Stomach (tissue), 9 donors: ENCODE results near the gene EVL. TPM values are rescaled to one million over a fixed set of nuclear protein-coding genes. Genes with fewer than 3 reads are reported as not detected.
"Not testable (repeated sequence)": the region's sequence is repeated elsewhere in the genome, so short reads cannot be mapped to it uniquely, and the experiment has no call there.

Experiments
- DNase-seq, 2 donors: peaks; one replicate each; pipeline versions ENCODE4 v3.0.0 to v3.0.0-alpha.2; 2013 to 2019
- H3K27ac ChIP-seq, 5 donors: fragments of 200-600 bp in 4 of 5; sonication (generic) in 4 of 5; one replicate each; pipeline ENCODE4 v1.5.1; 2013 to 2019; ENCODE audit warnings: mild to moderate bottlenecking in 1 of 5, moderate library complexity in 1 of 5
- H3K27me3 ChIP-seq, 3 donors: fragments of 200-600 bp; sonication (generic); one replicate each; pipeline ENCODE4 v1.5.1; 2017 to 2019; ENCODE audit warnings: mixed run types in 1 of 3
- H3K36me3 ChIP-seq, 4 donors: fragments of 200-600 bp; sonication (generic); 1 replicate in 3 of 4; 2 replicates in 1 of 4; pipeline ENCODE4 v1.5.1; 2016 to 2019
- H3K4me1 ChIP-seq, 4 donors: fragments of 200-600 bp; sonication (generic); one replicate each; pipeline ENCODE4 v1.5.1; 2016 to 2019
- H3K4me3 ChIP-seq, 4 donors: fragments of 200-600 bp; sonication (generic) in 3 of 4; one replicate each; pipeline ENCODE4 v1.5.1; 2016 to 2019; ENCODE audit warnings: mild to moderate bottlenecking in 1 of 4
- H3K9me3 ChIP-seq, 4 donors: fragments of 200-600 bp; sonication (generic); one replicate each; pipeline ENCODE4 v1.5.1; 2016 to 2019
- EP300 ChIP-seq: sonication (generic); formaldehyde crosslinking; IDR thresholded peaks from one replicate; pipeline ENCODE4 v1.6.1; 2017; ENCODE audit warnings: antibody characterized with exemption
- POLR2A ChIP-seq, 4 donors: fragments of 450-650 bp; IDR thresholded peaks; one replicate each; pipeline ENCODE4 v1.6.1; 2016; ENCODE audit warnings: antibody characterized with exemption in 4 of 4, control low read depth in 2 of 4, mild to moderate bottlenecking in 1 of 4, moderate library complexity in 1 of 4
- POLR2AphosphoS5 ChIP-seq, 3 donors: sonication (generic); formaldehyde crosslinking; IDR thresholded peaks; one replicate each; pipeline ENCODE4 v1.6.1; 2016; ENCODE audit warnings: antibody characterized with exemption in 3 of 3
- WGBS, 5 donors: extraction: QIAGEN DNeasy Blood & Tissue Kit in 3 of 5; methylation state at CpG; one replicate each; pipeline versions ENCODE4 v1.1.5 to v1.1.7; 2013 to 2018; 5-methylcytosine and 5-hydroxymethylcytosine counted together
- intact Hi-C: fragments of 100-400 bp; cut with DNase I; formaldehyde crosslinking; loops from one replicate; pipeline ENCODE4 v1.15.1; 2023; ENCODE audit warnings: low total_unique reads
- polyA plus RNA-seq, 3 donors: library from polyadenylated mRNA; stranded (reverse); fragments of 200-250 nt; gene quantifications; one replicate each; pipeline ENCODE4 v1.2.3, GENCODE V29; 2013
- total RNA-seq, 5 donors: library from RNA; depleted of rRNA; stranded (reverse); fragments of >200 nt; gene quantifications; one replicate each; pipeline versions ENCODE4 v1.1.0 to v1.2.3, GENCODE V29; 2014 to 2016
- TF ChIP-seq, protein P1 (sequence below), 7 experiments: fragments of 450-650 bp in 4 of 7; fragments of 200-600 bp in 3 of 7; sonication (generic) in 3 of 7; IDR thresholded peaks; one replicate each; pipeline ENCODE4 v1.5.1; 2016 to 2019; ENCODE audit warnings: antibody characterized with exemption in 7 of 7, control low read depth in 2 of 7, mild to moderate bottlenecking in 1 of 7
- donor health status: healthy with polysubstance abuse.
- donor health status: Bipolar disorder and iron deficiency.
- donor health status: healthy.

The EVL gene
- total and polyA plus RNA-seq, 8 donors: 23.3 to 111 (median 39.7) TPM

DNA sequence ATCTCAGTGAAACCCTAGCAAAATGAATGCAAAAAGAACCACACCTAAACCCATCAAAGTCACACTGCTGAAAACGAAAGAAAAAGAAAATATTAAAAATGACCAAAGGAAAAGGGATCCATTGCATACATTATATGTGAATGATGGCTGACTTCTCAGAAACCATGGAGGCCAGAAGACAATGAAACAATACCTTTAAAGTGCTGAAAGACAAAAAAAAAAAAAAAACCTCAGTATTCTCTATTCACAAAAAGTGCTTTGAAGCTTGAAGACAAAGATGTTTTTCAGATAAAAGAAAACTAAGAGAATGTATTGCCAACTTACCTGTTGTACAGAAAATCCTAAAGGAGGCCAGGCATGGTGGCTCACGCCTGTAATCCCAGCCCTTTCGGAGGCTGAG lies 4.5 kb upstream of the EVL start:
- Histone ChIP-seq H3K27me3 (no peaks in the 10 kb centered on the region), H3K27ac (no peak overlapping the region), H3K36me3 (no peaks in the 10 kb centered on the region), H3K4me3 (no peak overlapping the region), H3K4me1 (peaks cover 8 to 49% (median 26%) of the 10 kb centered on the region in 4 donors), H3K9me3 (no peaks in the 10 kb centered on the region)
- no peak for TF ChIP-seq POLR2AphosphoS5 (IDR thresholded peaks at IDR 0.05)
- TF ChIP-seq, protein P1, sequence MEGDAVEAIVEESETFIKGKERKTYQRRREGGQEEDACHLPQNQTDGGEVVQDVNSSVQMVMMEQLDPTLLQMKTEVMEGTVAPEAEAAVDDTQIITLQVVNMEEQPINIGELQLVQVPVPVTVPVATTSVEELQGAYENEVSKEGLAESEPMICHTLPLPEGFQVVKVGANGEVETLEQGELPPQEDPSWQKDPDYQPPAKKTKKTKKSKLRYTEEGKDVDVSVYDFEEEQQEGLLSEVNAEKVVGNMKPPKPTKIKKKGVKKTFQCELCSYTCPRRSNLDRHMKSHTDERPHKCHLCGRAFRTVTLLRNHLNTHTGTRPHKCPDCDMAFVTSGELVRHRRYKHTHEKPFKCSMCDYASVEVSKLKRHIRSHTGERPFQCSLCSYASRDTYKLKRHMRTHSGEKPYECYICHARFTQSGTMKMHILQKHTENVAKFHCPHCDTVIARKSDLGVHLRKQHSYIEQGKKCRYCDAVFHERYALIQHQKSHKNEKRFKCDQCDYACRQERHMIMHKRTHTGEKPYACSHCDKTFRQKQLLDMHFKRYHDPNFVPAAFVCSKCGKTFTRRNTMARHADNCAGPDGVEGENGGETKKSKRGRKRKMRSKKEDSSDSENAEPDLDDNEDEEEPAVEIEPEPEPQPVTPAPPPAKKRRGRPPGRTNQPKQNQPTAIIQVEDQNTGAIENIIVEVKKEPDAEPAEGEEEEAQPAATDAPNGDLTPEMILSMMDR (IDR thresholded peaks at IDR 0.05): no peak
- no peak for TF ChIP-seq EP300
- no peak for TF ChIP-seq POLR2A (IDR thresholded peaks at IDR 0.05)
- 86 to 96% (median 92%) methylated on average over 3 of the region's 3 CpGs for whole genome bisulfite sequencing, 5 donors
- intact Hi-C loops: no loop called here
- no peak for DNase-seq

DNA sequence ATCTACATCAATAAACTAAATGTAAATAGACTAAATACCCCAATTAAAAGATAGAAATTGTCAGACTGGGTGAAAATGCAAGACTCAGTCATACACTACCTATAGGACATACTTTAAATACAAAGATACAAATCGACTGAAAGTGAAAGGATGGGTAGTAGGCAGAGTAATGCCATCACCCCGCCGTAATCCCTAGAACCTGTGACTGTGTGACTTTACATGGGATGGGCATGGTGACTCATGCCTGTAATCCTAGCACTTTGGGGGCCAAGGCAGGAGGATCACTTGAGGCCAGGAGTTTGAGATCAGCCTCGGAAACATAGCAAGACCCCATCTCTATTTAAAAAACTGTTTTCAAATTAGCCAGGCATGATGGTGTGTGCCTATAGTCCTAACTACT lies 2.6 kb upstream of the EVL start:
- Histone ChIP-seq H3K27ac (peak overlapping the region in 4 of 5 donors; percentile 36 to 83 (median 48)), H3K4me3 (no peak overlapping the region), H3K36me3 (no peaks in the 10 kb centered on the region), H3K9me3 (no peaks in the 10 kb centered on the region), H3K4me1 (peaks cover 8 to 50% (median 22%) of the 10 kb centered on the region in 4 donors), H3K27me3 (no peaks in the 10 kb centered on the region)
- TF ChIP-seq EP300 (no peak), POLR2A (IDR thresholded peaks at IDR 0.05) (no peak), POLR2AphosphoS5 (IDR thresholded peaks at IDR 0.05) (no peak)
- TF ChIP-seq, protein P1 (IDR thresholded peaks at IDR 0.05): no peak
- intact Hi-C loops: no loop called here
- 73 to 90% (median 84%) methylated on average over 4 of the region's 4 CpGs for WGBS, 5 donors
- DNase-seq: no peak

- H3K36me3 ChIP-seq: no peaks in the 10 kb centered on the region
- H3K27ac ChIP-seq: peak overlapping the region; percentile 24 to 84 (median 58)
- no peaks in the 10 kb centered on the region for H3K27me3 ChIP-seq
- intact Hi-C loops: no loop called here
- no peak for DNase-seq
- no peaks in the 10 kb centered on the region for H3K9me3 ChIP-seq
- TF ChIP-seq POLR2AphosphoS5 (IDR thresholded peaks at IDR 0.05) (peak in 1 of 3 donors; percentile 13), EP300 (no peak)
- H3K4me1 ChIP-seq: peaks cover 14 to 57% (median 25%) of the 10 kb centered on the region in 4 donors
- no peak overlapping the region for H3K4me3 ChIP-seq
- WGBS, 5 donors: 44 to 71% (median 65%) methylated on average over 6 of the region's 6 CpGs
Observed at GRCh38 chr14:100063314-100063941, 1.8 kb upstream of the EVL start.

- peak overlapping the region; percentile 13 to 84 (median 74) for H3K27ac ChIP-seq
- H3K4me3 ChIP-seq, H3K9me3 ChIP-seq, H3K36me3 ChIP-seq, DNase-seq, intact Hi-C loops, H3K27me3 ChIP-seq: not testable (repeated sequence)
- 72 to 84% (median 76%) methylated on average over 12 of the region's 12 CpGs for WGBS, 5 donors
- peaks cover 15 to 55% (median 21%) of the 10 kb centered on the region in 4 donors for H3K4me1 ChIP-seq
Observed at GRCh38 chr14:100064335-100065092, 708 bp upstream of the EVL start.

DNA sequence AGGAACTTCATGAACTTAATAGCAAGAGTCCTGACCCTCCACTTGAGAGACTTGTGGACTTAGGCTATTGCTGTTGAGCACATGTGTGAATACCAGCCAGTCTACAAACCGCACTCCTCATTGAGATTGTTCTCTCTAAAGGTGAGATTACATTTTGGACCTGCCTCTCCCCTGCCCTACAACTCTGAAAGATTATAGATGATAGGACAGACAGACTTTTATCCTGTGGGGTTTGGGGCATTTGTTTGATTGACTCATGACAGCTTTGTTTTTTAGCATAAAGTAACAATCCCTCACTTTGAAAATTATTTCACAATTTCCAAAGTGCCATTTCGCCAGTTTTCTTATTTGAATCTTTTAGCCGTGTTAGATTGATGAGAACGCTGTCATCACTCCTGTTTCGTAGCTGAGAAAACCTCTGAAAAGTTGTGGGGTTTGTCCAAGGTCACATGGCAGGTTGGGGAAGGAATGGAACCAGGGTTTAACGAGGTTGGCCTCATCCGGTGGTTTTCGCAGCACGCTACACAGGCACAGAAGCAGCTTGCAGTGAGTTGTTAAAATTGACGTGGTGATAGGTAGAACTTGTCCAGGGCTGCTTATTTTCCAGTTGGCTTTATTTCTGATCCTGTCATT lies 836 bp downstream of the EVL start:
- WGBS, 5 donors: 71 to 84% (median 83%) methylated on average over 10 of the region's 10 CpGs
- Histone ChIP-seq H3K36me3 (no peaks in the 10 kb centered on the region), H3K27me3 (no peaks in the 10 kb centered on the region), H3K9me3 (no peaks in the 10 kb centered on the region), H3K27ac (peak overlapping the region; percentile 23 to 84 (median 74)), H3K4me1 (peaks cover 15 to 55% (median 26%) of the 10 kb centered on the region in 4 donors), H3K4me3 (peak overlapping the region; percentile 10 to 31 (median 20))
- TF ChIP-seq POLR2A (IDR thresholded peaks at IDR 0.05): no peak
- TF ChIP-seq POLR2AphosphoS5 (IDR thresholded peaks at IDR 0.05): peak in 2 of 3 donors; percentile 47 to 48
- peak; percentile 41 to 67 for DNase-seq
- intact Hi-C loops: no loop called here
